Left ventricle myocardium inferior (tissue), 1 donor: ENCODE measurements around the gene BEND3. TPM values are rescaled to one million over a fixed set of nuclear protein-coding genes. Genes with fewer than 3 reads are reported as not detected.
"Not testable (repeated sequence)": the region's sequence is repeated elsewhere in the genome, so short reads cannot be mapped to it uniquely, and the experiment has no call there.

Experiments
- DNase-seq: peaks from one replicate; pipeline ENCODE4 v3.0.0-alpha.2; 2020
- H3K27ac ChIP-seq: fragments of 200-600 bp; replicated peaks from 2 replicates; pipeline ENCODE4 v1.8.0; 2021
- H3K27me3 ChIP-seq: fragments of 200-600 bp; 2 replicates; pipeline ENCODE4 v1.8.0; 2021; ENCODE audit warnings: low read depth
- H3K36me3 ChIP-seq: fragments of 200-600 bp; 2 replicates; pipeline ENCODE4 v1.8.0; 2021
- H3K4me1 ChIP-seq: fragments of 200-600 bp; 2 replicates; pipeline ENCODE4 v1.8.0; 2021
- H3K4me3 ChIP-seq: fragments of 200-600 bp; 2 replicates; pipeline ENCODE4 v1.8.0; 2021; ENCODE audit warnings: mild to moderate bottlenecking, moderate library complexity
- H3K9me3 ChIP-seq: fragments of 200-600 bp; replicated peaks from 2 replicates; pipeline ENCODE4 v1.8.0; 2021
- intact Hi-C: fragments of 100-400 bp; cut with micrococcal nuclease; formaldehyde crosslinking; loops from one replicate; pipeline ENCODE4 v1.11.0; 2022
- total RNA-seq: library from RNA; stranded (reverse); fragmentation: NEBNext Ultra II Directional; extraction: Animal tissue kit (Norgen Biotek cat#: 25700); gene quantifications from one replicate; pipeline ENCODE4 v1.2.1, GENCODE V29; 2021
- TF ChIP-seq, protein P1 (sequence below): fragments of 200-600 bp; IDR thresholded peaks from 2 replicates; pipeline ENCODE4 v1.8.0; 2021; ENCODE audit warnings: antibody characterized with exemption, mild to moderate bottlenecking, borderline replicate concordance
- donor health status: DM: no; HTN: yes; CAD: no; lungs with severe emphysema.

The BEND3 gene
- total RNA-seq, 1 donor from 2014 or later: 1.5 TPM

DNA sequence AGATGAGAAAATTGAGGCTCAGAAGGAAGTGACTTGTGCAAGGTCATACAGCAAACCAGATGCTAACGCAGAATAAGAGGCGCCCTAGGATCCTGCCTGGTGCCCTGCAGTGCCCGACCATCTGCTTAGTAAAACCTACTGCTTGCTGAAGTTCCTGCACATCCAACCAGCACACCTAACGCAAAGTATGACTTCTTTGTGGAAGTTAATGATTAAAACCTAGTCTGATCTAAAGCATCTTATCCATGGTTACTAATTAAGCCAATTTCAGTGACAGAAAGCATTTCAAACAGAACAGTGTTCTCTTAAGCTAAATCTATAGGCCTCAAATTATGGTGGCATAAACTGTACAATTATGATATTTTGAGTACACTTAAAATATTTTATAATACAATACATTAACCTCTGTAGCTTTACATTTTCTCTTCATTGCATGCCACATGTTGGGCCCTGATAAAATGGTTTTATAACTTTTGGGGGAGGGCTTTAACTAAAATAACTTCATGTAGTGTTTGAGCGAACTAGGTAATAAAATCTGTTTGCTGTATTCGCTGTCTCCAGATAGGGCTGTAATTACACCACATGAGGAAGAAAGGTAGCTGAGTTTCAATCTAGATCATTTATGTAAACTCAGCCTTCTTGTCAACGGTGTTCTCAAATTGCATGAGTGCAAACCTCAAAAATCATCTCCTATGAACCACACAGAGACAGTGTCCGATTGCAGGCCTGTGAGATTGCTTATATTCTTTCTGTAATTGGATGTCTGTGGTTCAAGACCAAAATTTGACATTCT lies 37.5 kb upstream of the BEND3 start:
- Histone ChIP-seq H3K27me3 (no peaks in the 10 kb centered on the region), H3K27ac (no peak overlapping the region), H3K4me3 (no peak overlapping the region), H3K36me3 (no peaks in the 10 kb centered on the region), H3K4me1 (no peaks in the 10 kb centered on the region), H3K9me3 (no peaks in the 10 kb centered on the region)
- DNase-seq: no peak
- TF ChIP-seq, protein P1, sequence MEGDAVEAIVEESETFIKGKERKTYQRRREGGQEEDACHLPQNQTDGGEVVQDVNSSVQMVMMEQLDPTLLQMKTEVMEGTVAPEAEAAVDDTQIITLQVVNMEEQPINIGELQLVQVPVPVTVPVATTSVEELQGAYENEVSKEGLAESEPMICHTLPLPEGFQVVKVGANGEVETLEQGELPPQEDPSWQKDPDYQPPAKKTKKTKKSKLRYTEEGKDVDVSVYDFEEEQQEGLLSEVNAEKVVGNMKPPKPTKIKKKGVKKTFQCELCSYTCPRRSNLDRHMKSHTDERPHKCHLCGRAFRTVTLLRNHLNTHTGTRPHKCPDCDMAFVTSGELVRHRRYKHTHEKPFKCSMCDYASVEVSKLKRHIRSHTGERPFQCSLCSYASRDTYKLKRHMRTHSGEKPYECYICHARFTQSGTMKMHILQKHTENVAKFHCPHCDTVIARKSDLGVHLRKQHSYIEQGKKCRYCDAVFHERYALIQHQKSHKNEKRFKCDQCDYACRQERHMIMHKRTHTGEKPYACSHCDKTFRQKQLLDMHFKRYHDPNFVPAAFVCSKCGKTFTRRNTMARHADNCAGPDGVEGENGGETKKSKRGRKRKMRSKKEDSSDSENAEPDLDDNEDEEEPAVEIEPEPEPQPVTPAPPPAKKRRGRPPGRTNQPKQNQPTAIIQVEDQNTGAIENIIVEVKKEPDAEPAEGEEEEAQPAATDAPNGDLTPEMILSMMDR: no peak
- intact Hi-C loops: no loop called here

GRCh38 chr6:107144666-107145065 lies 29.4 kb upstream of the BEND3 start:
- Histone ChIP-seq H3K27me3 (no peaks in the 10 kb centered on the region), H3K36me3 (no peaks in the 10 kb centered on the region)

DNA sequence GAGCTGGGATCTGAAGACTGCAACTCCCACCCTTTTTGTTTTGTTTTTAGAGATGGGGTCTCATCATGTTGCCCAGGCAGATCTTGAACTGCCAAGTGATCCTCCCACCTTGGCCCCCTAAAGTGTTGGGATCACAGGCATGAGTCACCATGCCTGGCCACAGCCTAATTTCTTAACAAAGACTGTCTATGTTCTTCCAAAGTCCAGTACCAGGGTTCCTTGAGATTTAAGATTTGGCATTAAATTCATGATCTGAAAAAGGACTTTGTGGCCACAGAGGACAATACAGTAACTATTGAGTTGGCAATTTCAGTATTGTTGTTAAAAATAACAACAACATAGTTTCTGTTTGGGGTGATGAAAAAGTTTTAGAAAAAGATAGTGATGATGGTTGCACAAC lies 28.7 kb upstream of the BEND3 start:
- no peaks in the 10 kb centered on the region for H3K36me3 ChIP-seq
- no peaks in the 10 kb centered on the region for H3K9me3 ChIP-seq
- no peak for DNase-seq
- H3K4me1 ChIP-seq: no peaks in the 10 kb centered on the region
- TF ChIP-seq, protein P1: no peak
- intact Hi-C loops: no loop called here
- H3K27me3 ChIP-seq: no peaks in the 10 kb centered on the region
- H3K27ac ChIP-seq: no peak overlapping the region
- H3K4me3 ChIP-seq: no peak overlapping the region

More at GRCh38 chr6:107144666-107145065, 29.4 kb upstream of the BEND3 start:
- DNase-seq: no peak
- intact Hi-C loops: no loop called here
- H3K4me3 ChIP-seq: no peak overlapping the region
- H3K4me1 ChIP-seq: no peaks in the 10 kb centered on the region
- no peaks in the 10 kb centered on the region for H3K9me3 ChIP-seq
- TF ChIP-seq, protein P1: no peak
- H3K27ac ChIP-seq: no peak overlapping the region

DNA sequence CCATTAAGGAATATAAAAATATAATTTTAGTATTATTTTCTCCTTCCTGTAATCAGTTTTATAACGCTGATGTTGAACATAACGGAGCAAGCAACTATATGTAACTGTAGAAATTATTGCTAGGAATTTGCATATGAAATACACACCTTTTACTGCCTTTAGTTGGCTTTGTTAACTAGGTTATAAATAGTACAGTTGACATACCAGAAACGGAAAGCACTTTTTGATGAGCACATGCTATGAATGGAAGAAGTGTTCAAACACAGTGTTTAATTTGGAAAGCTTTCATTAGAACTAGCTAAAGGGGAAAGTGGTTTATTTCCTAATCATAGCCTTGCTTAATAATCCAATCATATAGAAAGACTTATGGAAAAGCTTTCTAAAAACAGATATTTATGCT lies 25.3 kb upstream of the BEND3 start:
- Histone ChIP-seq H3K27me3 (no peaks in the 10 kb centered on the region), H3K4me1 (no peaks in the 10 kb centered on the region), H3K36me3 (no peaks in the 10 kb centered on the region), H3K27ac (no peak overlapping the region), H3K4me3 (no peak overlapping the region), H3K9me3 (no peaks in the 10 kb centered on the region)
- TF ChIP-seq, protein P1: no peak
- intact Hi-C loops: no loop called here
- DNase-seq: no peak

DNA sequence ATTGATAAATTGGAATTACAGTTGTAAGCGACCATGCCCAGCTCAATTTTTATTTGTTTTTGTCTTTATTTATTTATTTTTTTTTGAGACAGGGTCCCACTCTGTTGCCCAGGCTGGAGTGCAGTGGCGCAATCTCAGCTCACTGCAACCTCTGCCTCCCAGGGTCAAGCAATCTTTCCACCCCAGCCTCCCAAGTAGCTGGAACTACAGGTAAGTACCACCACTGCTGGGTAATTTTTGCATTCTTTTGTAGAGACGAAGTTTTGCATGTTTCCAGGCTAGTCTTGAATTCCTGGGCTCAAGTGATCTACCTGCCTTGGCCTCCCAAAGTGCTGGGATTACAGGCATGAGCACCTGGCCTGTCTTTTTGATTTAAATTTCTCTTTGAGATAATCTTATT lies 21.0 kb upstream of the BEND3 start:
- H3K27ac ChIP-seq, DNase-seq, H3K27me3 ChIP-seq, H3K4me3 ChIP-seq, H3K36me3 ChIP-seq, H3K9me3 ChIP-seq, H3K4me1 ChIP-seq, intact Hi-C loops: not testable (repeated sequence)

DNA sequence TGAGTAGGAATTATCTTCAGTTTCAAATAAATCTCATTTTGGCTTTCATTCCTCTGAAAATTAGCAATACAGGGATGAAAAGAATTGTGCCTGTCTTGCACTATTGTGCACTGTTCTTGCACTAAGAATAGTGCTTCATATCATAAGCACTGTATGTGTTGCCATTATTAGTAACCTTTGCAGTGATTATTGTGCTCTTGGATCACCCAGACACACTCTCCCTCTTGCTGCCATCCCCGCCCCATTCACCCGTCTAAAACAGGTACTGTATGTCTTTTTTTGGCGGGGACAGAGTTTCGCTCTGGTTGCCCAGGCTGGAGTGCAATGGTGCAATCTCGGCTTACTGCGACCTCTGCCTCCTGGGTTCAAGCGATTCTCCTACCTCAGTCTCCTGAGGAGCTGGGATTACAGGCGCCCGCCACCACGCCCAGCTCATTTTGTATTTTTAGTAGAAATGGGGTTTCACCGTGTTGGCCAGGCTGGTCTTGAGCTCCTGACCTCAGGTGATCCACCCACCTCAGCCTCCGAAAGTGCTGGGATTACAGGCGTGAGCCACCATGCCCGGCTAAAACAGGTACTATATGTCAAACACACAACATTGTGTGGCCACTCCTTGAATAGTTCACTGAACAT lies 19.8 kb upstream of the BEND3 start:
- H3K4me1 ChIP-seq, H3K9me3 ChIP-seq, DNase-seq, intact Hi-C loops, H3K4me3 ChIP-seq, H3K36me3 ChIP-seq, H3K27me3 ChIP-seq, H3K27ac ChIP-seq: not testable (repeated sequence)
